Activated naive CD4-positive, alpha-beta T cell treated with anti-CD3 and anti-CD28 coated beads, Interleukin-2, amount 50 U/mL, for 72 hours (primary cell): ENCODE data around the gene COL17A1. TPM values are rescaled to one million over a fixed set of nuclear protein-coding genes. Genes with fewer than 3 reads are reported as not detected.
A peak's percentile ranks its signal among the peaks of the same experiment; 100 is the strongest.

ENCODE experiments used
- ATAC-seq, 2 donors: fragments of 150-1000 bp; cut with Tn5 transposase; 2 replicates each; pipeline ENCODE4 v1.10.0; 2021; ENCODE audit warnings: mild to moderate bottlenecking in 2 of 2, moderate library complexity in 2 of 2
- DNase-seq, 2 donors: peaks; one replicate each; pipeline ENCODE4 v3.0.0; 2021 to 2022; ENCODE audit warnings: low spot score in 2 of 2
- H3K27ac Mint-ChIP-seq, 2 donors: one replicate each; pipeline ENCODE4 v1.8.0; 2022; ENCODE audit warnings: mild to moderate bottlenecking in 2 of 2, mixed read lengths in 2 of 2
- H3K36me3 Mint-ChIP-seq, 2 donors: one replicate each; pipeline ENCODE4 v1.8.0; 2022; ENCODE audit warnings: mixed read lengths in 2 of 2
- H3K9me3 Mint-ChIP-seq, 2 donors: one replicate each; pipeline ENCODE4 v1.8.0; 2022; ENCODE audit warnings: mixed read lengths in 2 of 2
- total RNA-seq, 2 donors: library from RNA; stranded (reverse); gene quantifications; one replicate each; pipeline ENCODE4 v1.2.3, GENCODE V29; 2022

Gene COL17A1
- not detected for total RNA-seq

GRCh38 chr10:104085801-104086400 lies at the start of gene COL17A1:
Gene COL17A1 (minus strand): TSS chr10:104085880. CDS start chr10:104080673, 5,207 bp downstream.
- Mint-ChIP-seq H3K9me3 (no peaks in the 10 kb centered on the region), H3K36me3 (no peaks in the 10 kb centered on the region), H3K27ac (no peak within 1 kb of the TSS)
- ATAC-seq (no peak), DNase-seq (no peak)

GRCh38 chr10:104130041-104130440 lies 44.4 kb upstream of the COL17A1 start:
- Mint-ChIP-seq H3K9me3 (no peaks in the 10 kb centered on the region), H3K36me3 (peaks cover 0 to 6% of the 10 kb centered on the region in 2 donors), H3K27ac (no peak overlapping the region)
- DNase-seq (no peak), ATAC-seq (no peak)

GRCh38 chr10:104128214-104128613 lies 42.5 kb upstream of the COL17A1 start:
- H3K36me3 Mint-ChIP-seq, result peaks cover 0 to 6% of the 10 kb centered on the region in 2 donors
- no peak for DNase-seq

GRCh38 chr10:104127411-104127810 lies 41.7 kb upstream of the COL17A1 start:
- no peak overlapping the region for H3K27ac Mint-ChIP-seq
- no peaks in the 10 kb centered on the region for H3K9me3 Mint-ChIP-seq
- peaks cover 2 to 6% of the 10 kb centered on the region in 2 donors for H3K36me3 Mint-ChIP-seq
- DNase-seq, result no peak
- ATAC-seq, result no peak

More at GRCh38 chr10:104128214-104128613, 42.5 kb upstream of the COL17A1 start:
- H3K9me3 Mint-ChIP-seq, result no peaks in the 10 kb centered on the region
- H3K27ac Mint-ChIP-seq, result no peak overlapping the region
- ATAC-seq, result no peak

GRCh38 chr10:104123397-104123796 lies 37.7 kb upstream of the COL17A1 start:
- DNase-seq, result no peak
- H3K36me3 Mint-ChIP-seq, result peaks cover 5 to 6% of the 10 kb centered on the region in 2 donors
- ATAC-seq, result no peak
- no peaks in the 10 kb centered on the region for H3K9me3 Mint-ChIP-seq
- H3K27ac Mint-ChIP-seq, result peak overlapping the region in 1 of 2 donors; percentile 98

- Mint-ChIP-seq H3K27ac (peak overlapping the region; percentile 95 to 98), H3K36me3 (peaks cover 5 to 6% of the 10 kb centered on the region in 2 donors), H3K9me3 (no peaks in the 10 kb centered on the region)
- DNase-seq (no peak), ATAC-seq (peak in 1 of 2 donors; percentile 1)
Observed at GRCh38 chr10:104122225-104123107, 36.8 kb upstream of the COL17A1 start.

GRCh38 chr10:104121485-104122224 lies 36.0 kb upstream of the COL17A1 start, which contains the start of gene SFR1:
Gene SFR1 (plus strand): TSS chr10:104122171. CDS start chr10:104122184, 13 bp downstream.
- H3K9me3 Mint-ChIP-seq, result no peaks in the 10 kb centered on the region
- peak within 1 kb of the TSS; percentile 97 to 98 for H3K27ac Mint-ChIP-seq
- DNase-seq (peak; percentile 98 to 100), ATAC-seq (peak; percentile 88 to 94)
- peaks cover 3 to 5% of the 10 kb centered on the region in 2 donors for H3K36me3 Mint-ChIP-seq

- Mint-ChIP-seq H3K36me3 (peaks cover 0 to 5% of the 10 kb centered on the region in 2 donors), H3K9me3 (no peaks in the 10 kb centered on the region), H3K27ac (peak overlapping the region; percentile 97 to 98)
- DNase-seq (peak; percentile 57 to 75), ATAC-seq (peak; percentile 42 to 58)
Observed at GRCh38 chr10:104120903-104121484, 35.3 kb upstream of the COL17A1 start.

GRCh38 chr10:104120512-104120902 lies 34.8 kb upstream of the COL17A1 start:
- DNase-seq (no peak), ATAC-seq (no peak)
- peak overlapping the region; percentile 97 to 98 for H3K27ac Mint-ChIP-seq
- no peaks in the 10 kb centered on the region for H3K9me3 Mint-ChIP-seq
- H3K36me3 Mint-ChIP-seq, result peaks cover 0 to 5% of the 10 kb centered on the region in 2 donors

- Mint-ChIP-seq H3K9me3 (no peaks in the 10 kb centered on the region), H3K27ac (peak overlapping the region in 1 of 2 donors; percentile 98), H3K36me3 (peaks cover 0 to 5% of the 10 kb centered on the region in 2 donors)
- DNase-seq, result no peak
- no peak for ATAC-seq
Observed at GRCh38 chr10:104119996-104120395, 34.3 kb upstream of the COL17A1 start.

- Mint-ChIP-seq H3K27ac (no peak overlapping the region), H3K9me3 (no peaks in the 10 kb centered on the region), H3K36me3 (peaks cover 0 to 5% of the 10 kb centered on the region in 2 donors)
- no peak for DNase-seq
- no peak for ATAC-seq
Observed at GRCh38 chr10:104117839-104118323, 32.2 kb upstream of the COL17A1 start.

- Mint-ChIP-seq H3K9me3 (no peaks in the 10 kb centered on the region), H3K27ac (no peak overlapping the region), H3K36me3 (no peaks in the 10 kb centered on the region)
- no peak for DNase-seq
- ATAC-seq, result no peak
Observed at GRCh38 chr10:104113376-104113956, 27.8 kb upstream of the COL17A1 start.

- Mint-ChIP-seq H3K27ac (no peak overlapping the region), H3K9me3 (no peaks in the 10 kb centered on the region), H3K36me3 (no peaks in the 10 kb centered on the region)
- no peak for DNase-seq
- ATAC-seq, result peak; percentile 92 to 94
Observed at GRCh38 chr10:104109908-104110662, 24.4 kb upstream of the COL17A1 start.

- no peaks in the 10 kb centered on the region for H3K9me3 Mint-ChIP-seq
- ATAC-seq (peak; percentile 31 to 67), DNase-seq (no peak)
- H3K27ac Mint-ChIP-seq, result peak overlapping the region in 1 of 2 donors; percentile 23
- no peaks in the 10 kb centered on the region for H3K36me3 Mint-ChIP-seq
Observed at GRCh38 chr10:104104926-104105325, 19.2 kb upstream of the COL17A1 start.

- DNase-seq (no peak), ATAC-seq (no peak)
- Mint-ChIP-seq H3K27ac (peak overlapping the region in 1 of 2 donors; percentile 23), H3K9me3 (no peaks in the 10 kb centered on the region), H3K36me3 (no peaks in the 10 kb centered on the region)
Observed at GRCh38 chr10:104104418-104104817, 18.7 kb upstream of the COL17A1 start.
